MM.1S (cell line): ENCODE measurements around the gene SLIT3.

Source experiments
- EZH2phosphoT487 ChIP-seq: fragments of 300-600 bp; sonication (generic); IDR thresholded peaks from 2 replicates; pipeline ENCODE4 v1.6.1; 2018; ENCODE audit warnings: antibody characterized with exemption, low read length
- TF ChIP-seq, protein P1 (sequence below): fragments of 300-600 bp; sonication (generic); IDR thresholded peaks from 2 replicates; pipeline ENCODE4 v1.5.1; 2016; ENCODE audit warnings: antibody characterized with exemption, low read length, mixed read lengths

DNA sequence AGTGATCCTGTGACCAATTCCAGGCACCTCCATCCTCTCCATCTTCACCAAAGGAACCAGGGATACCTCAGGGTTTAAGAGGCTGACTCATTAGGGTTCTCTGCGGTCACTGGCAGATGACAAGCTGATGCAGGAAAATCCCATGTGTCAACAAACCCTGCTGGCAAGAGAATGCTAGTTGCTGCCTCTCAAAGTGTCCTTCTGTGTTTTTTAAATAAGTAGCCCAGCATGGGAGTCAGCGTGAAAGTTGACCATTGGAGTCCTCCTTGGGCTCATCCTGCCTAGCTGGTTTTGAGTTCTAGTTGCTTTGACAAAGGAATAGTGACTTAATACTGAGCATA is 200.2 kb downstream of the SLIT3 start:
- TF ChIP-seq, protein P1, sequence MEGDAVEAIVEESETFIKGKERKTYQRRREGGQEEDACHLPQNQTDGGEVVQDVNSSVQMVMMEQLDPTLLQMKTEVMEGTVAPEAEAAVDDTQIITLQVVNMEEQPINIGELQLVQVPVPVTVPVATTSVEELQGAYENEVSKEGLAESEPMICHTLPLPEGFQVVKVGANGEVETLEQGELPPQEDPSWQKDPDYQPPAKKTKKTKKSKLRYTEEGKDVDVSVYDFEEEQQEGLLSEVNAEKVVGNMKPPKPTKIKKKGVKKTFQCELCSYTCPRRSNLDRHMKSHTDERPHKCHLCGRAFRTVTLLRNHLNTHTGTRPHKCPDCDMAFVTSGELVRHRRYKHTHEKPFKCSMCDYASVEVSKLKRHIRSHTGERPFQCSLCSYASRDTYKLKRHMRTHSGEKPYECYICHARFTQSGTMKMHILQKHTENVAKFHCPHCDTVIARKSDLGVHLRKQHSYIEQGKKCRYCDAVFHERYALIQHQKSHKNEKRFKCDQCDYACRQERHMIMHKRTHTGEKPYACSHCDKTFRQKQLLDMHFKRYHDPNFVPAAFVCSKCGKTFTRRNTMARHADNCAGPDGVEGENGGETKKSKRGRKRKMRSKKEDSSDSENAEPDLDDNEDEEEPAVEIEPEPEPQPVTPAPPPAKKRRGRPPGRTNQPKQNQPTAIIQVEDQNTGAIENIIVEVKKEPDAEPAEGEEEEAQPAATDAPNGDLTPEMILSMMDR = no peak
- TF ChIP-seq EZH2phosphoT487 = no peak
